ENCODE measurements around the gene KCNJ2. TPM values are rescaled to one million over a fixed set of nuclear protein-coding genes. Genes with fewer than 3 reads are reported as not detected.

The KCNJ2 gene
- total RNA-seq, 4 donors from 2014 or later = 0.93 to 4.3 (median 1.7) TPM

DNA sequence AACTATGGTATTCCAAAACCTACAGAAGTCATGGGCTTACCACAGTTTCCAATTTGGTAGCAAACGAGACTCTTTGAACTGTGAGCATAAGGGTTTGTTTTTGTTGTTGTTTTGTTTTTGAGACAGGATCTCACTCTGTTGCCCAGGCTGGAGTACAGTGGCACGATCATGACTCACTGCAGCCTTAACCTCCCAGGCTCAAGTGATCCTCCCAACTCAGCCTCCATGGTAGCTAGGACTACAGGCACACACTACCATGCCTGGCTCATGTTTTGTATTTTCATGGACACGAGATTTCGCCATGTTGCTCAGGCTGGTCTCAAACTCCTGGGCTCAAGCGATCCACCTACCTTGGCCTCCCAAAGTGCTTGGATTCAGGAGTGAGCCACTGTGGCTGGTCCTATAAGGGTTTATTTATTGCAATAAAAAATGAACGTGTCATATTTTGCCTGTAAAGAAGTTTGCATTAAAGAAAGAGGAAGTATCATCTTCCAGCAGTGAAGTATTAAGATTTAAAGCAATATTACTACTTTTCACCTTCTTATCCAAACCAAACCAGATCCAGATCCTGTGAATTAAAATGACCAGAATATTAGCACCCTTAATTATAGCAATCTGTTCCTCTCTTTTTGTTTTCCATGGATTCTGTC, 37.2 kb downstream of the KCNJ2 start:
- TF ChIP-seq CTCF (IDR thresholded peaks at IDR 0.05) (no peak), POLR2A (IDR thresholded peaks at IDR 0.05) (no peak)
- intact Hi-C loops (cut with DNase I) = no loop called here
- Histone ChIP-seq H3K27ac (no peak overlapping the region), H3K9me3 (no peaks in the 10 kb centered on the region), H3K4me3 (replicated peaks in 1 of 3) (no peak overlapping the region), H3K27me3 (no peaks in the 10 kb centered on the region), H3K36me3 (no peaks in the 10 kb centered on the region), H3K4me1 (no peaks in the 10 kb centered on the region)
- 82 to 85% methylated on average over 6 of the region's 6 CpGs for whole genome bisulfite sequencing, 2 donors
- no peak for DNase-seq

GRCh38 chr17:70207184-70207583, 37.9 kb downstream of the KCNJ2 start:
- H3K27me3 ChIP-seq = no peaks in the 10 kb centered on the region
- H3K36me3 ChIP-seq = no peaks in the 10 kb centered on the region
- no peaks in the 10 kb centered on the region for H3K4me1 ChIP-seq
- intact Hi-C loops (cut with DNase I) = no loop called here
- no peaks in the 10 kb centered on the region for H3K9me3 ChIP-seq
- DNase-seq = no peak
- TF ChIP-seq CTCF (IDR thresholded peaks at IDR 0.05) (no peak), POLR2A (IDR thresholded peaks at IDR 0.05) (no peak)
- H3K27ac ChIP-seq = no peak overlapping the region
- WGBS, 2 donors = 84 to 88% methylated on average over 1 of the region's 1 CpG
- no peak overlapping the region for H3K4me3 ChIP-seq (replicated peaks in 1 of 3)

GRCh38 chr17:70208080-70208794, 38.9 kb downstream of the KCNJ2 start:
- DNase-seq = no peak
- 88 to 91% methylated on average over 7 of the region's 7 CpGs for whole genome bisulfite sequencing, 2 donors
- H3K36me3 ChIP-seq = no peaks in the 10 kb centered on the region
- H3K27ac ChIP-seq = no peak overlapping the region
- intact Hi-C loops (cut with DNase I) = no loop called here
- no peaks in the 10 kb centered on the region for H3K9me3 ChIP-seq
- no peaks in the 10 kb centered on the region for H3K27me3 ChIP-seq
- no peaks in the 10 kb centered on the region for H3K4me1 ChIP-seq
- TF ChIP-seq POLR2A (IDR thresholded peaks at IDR 0.05) (no peak), CTCF (IDR thresholded peaks at IDR 0.05) (no peak)
- H3K4me3 ChIP-seq (replicated peaks in 1 of 3) = no peak overlapping the region

GRCh38 chr17:70208825-70209555, 39.7 kb downstream of the KCNJ2 start:
- intact Hi-C loops (cut with DNase I) = no loop called here
- H3K36me3 ChIP-seq = no peaks in the 10 kb centered on the region
- 88% methylated on average over 6 of the region's 6 CpGs for WGBS, 2 donors

More at GRCh38 chr17:70208825-70209555, 39.7 kb downstream of the KCNJ2 start:
- H3K9me3 ChIP-seq = no peaks in the 10 kb centered on the region
- no peaks in the 10 kb centered on the region for H3K4me1 ChIP-seq
- H3K27ac ChIP-seq = no peak overlapping the region
- TF ChIP-seq POLR2A (IDR thresholded peaks at IDR 0.05) (no peak), CTCF (IDR thresholded peaks at IDR 0.05) (no peak)
- no peaks in the 10 kb centered on the region for H3K27me3 ChIP-seq
- DNase-seq = no peak
- H3K4me3 ChIP-seq (replicated peaks in 1 of 3) = no peak overlapping the region

Measured in thyroid gland (tissue), 4 donors.